HG03378 (cell line): ENCODE results near the gene OXCT1.

Experiments used
- ATAC-seq: cut with Tn5 transposase; IDR thresholded peaks from one replicate; pipeline ENCODE4 v1.9.1; 2021; ENCODE audit warnings: mild to moderate bottlenecking, moderate library complexity; ENCODE audit not compliant: unreplicated experiment

Gene OXCT1

DNA sequence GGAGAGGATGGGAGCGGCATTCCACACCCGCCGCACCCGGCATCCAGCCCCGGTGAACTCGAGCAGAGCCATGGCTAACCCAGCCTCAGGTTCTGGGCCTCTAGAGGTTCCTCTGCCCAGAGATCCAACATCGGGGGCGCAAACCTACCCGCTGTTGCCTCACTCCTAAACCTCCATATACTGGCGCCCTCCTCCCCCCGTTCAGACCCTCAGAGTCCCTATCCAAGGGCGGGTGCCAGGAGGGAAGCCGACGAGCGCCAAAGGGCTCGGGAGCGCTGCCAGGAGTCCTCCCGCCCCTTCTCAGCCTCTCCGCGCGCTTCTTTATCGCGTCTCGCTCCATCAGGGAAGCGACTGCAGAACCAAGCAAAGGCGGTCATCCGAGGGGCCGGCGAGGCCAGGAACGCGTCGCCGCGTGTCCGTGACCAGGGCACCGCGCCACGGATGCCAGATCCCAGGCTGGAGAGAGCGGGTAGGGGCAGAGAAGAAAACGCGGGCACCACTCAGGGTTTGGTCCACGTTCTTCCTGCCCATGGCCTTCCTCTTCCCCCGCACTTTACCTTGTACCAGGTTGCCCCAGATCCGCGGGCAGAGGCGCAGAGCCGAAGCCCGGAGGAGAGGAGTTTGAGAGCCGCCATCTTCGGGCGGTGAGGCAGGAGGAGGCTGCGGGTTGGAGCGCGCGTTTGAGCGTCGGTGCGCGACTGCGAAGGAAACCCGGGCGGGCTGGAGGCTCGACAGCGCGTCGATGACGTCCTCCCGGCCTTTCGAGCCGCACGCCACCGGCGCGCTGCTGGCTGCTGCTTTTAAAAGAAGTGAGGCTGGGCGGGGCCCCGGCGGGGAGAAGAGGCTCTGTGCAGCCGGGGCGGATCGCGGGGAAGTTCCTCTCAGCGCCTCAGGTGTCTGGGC, at the start of gene OXCT1:
OXCT1 (minus strand) TSS at position 702 of the 903 bp plus-strand sequence; CDS start at position 635, 67 bp downstream.
- ATAC-seq, result peak; percentile 93

DNA sequence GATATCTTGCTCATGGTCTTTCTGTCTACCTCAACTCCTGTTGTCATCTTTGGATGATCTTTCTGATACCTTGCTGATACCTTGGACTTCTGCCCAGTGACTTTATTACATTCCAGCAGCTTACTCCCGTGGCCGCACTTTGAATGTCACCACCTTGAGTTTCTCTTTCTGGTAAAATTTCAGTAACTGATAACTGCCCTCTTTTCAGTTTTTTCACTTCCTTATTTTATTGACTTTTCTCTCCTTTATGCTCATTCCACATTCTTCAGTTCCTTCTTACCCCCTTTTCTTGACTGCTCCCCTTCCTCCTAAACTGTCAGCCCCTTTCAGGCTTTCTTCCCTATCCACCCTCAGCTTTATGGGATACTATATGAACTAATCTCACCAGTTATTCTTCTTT, 47.9 kb upstream of the OXCT1 start:
- ATAC-seq, result peak; percentile 51

DNA sequence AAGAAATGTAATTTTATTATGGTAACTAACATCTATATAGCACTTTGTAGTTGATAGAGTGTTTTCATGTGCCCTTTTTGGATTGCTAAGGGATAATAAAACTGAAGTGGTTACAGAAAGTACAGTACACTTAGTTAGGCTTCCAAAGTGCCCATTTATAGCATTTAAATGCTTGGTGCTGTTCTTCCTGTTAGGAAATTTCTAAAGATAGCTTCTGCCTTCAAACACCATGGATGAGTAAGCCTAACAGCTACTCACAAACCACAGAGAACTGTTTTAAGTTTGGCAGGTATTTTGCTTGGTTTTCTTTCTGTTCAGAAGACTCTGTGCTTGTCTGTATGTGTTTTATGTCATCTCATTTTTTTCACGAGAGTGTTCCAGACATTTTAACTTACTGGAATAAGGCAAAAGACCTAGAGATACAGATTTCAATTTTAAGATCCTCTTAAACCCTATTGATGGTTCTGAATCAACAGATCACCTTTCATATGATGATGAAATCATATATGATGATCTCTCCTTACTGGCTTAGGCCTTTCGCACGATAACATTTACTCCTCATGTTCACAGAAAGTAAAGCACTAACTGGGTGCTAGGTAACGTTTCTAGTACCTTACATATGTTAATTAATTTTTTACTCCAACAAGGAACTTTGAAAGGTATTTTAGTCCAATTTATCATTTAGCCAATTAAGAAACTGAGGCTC, 38.3 kb upstream of the OXCT1 start:
- ATAC-seq, result no peak

DNA sequence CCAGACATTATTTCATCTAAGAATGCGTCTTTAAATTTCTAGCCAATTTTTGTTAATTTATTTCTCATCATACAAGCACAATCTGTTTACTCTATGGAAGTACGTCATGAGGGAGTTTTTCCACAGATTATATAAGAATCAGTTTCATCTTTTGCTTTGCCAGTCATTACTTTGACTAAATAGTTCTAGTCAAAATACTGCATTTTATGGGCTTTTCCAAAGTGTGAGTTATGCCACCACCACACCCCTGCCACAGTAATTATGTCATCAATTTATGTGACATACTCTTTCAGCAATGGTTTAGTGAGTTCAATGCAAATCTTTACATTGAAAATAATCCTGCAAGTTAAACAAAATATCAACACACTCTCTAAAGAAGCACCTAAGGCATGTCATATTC, 35.9 kb upstream of the OXCT1 start:
- ATAC-seq, result no peak

DNA sequence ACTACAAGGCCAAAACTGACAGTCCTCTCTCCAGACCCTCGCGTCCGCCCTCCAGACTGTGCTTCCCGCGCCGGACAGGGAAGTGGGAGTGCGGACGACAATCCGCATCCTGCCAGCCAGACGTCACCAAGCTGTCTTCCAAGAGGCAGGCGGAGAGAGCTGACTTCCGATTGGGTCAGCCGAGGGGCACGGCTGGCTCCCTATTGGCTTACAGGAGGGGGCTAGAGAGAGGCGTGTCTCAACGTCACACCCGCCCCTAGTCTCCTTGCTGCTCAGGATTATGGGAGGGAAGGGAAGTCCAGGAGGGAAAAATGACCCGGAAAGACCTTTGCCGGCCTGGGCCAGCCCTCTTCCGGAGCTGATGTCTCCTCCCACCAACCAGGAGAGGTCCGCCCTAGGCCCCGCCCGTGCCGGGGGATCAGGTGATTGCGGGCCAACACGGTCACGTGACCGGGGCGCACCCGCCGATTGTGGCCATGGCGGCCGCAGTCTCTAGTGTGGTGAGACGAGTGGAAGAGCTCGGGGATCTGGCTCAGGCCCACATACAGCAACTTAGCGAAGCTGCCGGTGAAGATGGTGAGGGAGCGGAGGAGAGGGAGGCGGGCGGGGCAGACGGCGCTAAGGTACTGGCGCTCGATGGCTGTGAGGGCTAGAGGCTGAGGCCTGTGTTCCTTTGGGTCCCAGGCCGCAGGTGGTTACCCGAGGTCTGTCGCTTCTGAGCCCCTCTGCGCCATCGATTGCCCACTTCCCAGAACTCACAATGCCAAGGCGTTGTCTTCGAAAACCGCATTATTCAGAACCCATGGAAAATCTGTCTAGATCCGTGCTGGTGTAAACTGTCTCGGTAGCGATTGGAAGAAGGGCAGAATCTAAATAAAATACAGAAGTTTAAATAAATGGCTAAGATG, 33.9 kb upstream of the OXCT1 start, which contains the start of gene RIMOC1:
RIMOC1 (plus strand) TSS at position 453 of the 908 bp plus-strand sequence; CDS start at position 477, 24 bp downstream.
- peak; percentile 99 for ATAC-seq

DNA sequence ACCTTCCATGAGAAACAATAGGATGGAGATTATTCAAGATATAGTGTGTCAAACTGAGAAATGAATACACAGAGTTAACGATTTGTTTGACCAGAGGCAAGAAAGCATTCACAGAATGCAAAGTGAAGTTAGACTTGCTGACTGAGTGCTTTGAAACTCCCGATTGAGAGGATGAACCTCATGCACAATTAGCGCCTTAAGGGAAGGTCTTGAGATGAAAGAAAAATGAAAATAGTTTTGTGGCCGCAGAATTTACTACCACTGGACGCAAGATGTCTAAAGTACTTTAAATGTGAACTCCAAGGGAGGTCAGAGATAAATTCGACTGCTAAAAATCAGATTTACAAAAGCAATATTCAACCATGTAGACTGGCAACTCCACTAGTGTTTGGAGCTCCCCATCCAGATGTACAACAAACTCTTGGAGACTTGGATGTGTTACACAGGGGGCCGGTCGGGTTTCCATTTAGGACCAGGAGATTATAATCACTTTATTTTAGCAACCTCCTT, 33.2 kb upstream of the OXCT1 start:
- ATAC-seq, result no peak

DNA sequence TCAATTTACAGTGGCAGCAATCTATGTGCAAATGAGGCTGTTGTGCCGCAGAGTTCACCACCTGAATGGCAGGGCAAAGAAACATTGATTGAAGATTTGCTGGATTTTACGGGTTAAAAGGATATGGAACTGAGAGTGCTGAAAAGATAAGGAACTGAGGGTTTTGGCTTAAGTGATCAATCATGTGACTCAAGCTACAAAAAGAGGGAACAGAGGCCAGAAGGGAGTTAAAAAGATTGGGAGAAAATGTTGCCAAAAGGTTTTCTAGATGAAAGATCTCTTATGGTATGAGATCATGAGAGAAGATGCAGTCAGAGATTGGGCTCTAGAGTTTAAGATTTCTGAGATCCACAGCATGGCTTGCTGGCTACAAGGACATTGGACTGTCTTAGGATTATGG, 26.0 kb upstream of the OXCT1 start:
- no peak for ATAC-seq

DNA sequence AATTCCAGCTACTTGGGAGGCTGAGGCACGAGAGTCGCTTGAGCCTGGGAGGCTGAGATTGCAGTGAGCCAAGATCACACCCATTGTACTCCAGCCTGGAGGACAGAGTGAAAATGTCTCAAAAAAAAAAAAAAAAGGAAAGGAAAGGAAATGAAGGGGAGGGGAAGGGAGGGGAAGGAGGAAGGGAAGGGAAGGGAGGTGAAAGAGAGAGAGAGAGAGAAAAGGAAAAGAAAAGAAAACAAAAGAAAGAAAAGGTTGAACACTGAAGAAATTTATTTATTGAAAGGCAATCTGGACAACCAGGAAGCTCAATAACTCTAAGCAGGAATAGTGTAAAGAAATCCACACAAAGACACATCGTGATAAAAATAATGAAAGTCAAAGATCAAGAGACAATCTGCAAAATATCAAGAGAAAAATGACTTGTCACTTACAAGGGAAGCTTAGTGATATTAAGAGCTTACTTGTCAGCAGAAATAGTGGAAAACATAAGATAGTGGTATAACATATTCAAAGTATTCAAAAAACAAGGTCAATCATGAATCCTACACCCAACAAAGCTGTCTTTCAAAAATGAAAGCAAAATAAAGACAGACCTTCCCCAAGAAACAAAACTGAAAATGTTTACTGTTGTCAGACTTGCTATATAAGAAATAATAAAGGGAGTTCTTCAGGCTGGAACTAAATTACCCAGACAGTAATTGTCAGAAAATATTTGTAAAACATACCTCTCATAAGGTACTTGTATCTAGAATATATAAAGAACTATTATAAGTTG, 23.0 kb upstream of the OXCT1 start:
- peak; percentile 64 for ATAC-seq

DNA sequence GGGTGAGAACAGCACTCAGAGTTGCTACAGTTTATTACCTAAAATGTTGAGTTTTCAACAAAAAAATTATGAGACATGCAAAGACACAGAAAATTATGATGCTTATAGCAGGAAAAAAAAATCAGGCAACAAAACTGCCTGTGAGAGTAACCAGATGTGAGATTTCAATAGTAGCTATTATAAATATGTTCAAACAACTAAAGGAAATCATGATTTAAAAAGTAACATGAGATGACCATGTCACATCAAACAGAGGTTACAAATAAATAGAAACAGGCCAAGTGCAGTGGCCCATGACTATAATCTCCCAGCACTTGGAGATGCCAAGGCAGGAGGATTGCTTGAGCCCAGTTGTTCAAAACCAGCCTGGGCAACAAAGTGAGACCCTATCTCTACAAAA, 21.8 kb upstream of the OXCT1 start:
- no peak for ATAC-seq

DNA sequence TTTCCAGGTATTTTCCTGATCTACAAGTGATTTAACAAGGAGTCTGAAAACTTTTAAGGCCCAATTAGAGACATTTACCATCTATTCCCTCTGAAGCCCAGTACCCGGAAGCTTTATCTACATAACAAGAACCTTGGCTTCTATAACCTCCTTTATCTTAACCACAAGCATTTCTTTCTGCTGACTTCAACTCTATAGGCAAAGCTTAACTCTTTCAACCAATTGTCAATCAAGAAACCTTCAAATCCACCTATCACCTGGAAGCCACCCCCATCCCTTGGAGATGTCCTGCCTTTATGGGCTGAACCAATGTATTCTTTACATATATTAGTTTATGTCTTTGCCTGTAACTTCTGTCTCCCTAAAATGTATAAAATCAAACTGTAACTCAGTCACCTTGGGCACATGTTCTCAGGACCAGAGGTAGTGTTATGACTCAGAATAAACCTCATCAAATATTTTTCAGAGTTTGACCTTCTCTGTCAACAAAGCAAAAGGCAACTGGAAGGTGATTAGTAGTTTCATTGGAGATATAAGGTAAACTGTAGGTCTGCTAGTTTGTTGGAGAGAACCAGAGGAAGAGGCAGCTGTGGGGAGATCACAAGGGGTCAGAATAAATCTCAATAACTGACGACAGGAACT, 21.0 kb upstream of the OXCT1 start:
- peak; percentile 64 for ATAC-seq

DNA sequence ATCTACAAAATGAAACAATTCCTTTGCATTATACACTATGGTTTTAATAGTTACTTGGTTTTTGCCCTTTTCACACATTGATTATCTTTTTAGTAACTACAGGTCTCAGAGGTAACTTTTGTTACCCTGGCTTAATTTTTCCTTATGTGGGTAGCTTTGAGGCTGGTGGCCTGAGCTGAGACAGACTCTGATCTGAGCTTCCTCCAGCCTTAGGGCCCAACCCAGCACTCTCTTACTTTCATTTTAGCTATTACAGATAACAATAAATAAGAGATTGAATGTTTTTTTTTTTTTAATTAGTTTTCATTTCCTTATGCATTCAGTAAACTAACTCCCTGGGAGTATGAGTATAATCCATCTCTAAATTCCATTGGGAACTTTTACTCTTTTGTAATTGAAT, 15.1 kb upstream of the OXCT1 start:
- ATAC-seq, result no peak

DNA sequence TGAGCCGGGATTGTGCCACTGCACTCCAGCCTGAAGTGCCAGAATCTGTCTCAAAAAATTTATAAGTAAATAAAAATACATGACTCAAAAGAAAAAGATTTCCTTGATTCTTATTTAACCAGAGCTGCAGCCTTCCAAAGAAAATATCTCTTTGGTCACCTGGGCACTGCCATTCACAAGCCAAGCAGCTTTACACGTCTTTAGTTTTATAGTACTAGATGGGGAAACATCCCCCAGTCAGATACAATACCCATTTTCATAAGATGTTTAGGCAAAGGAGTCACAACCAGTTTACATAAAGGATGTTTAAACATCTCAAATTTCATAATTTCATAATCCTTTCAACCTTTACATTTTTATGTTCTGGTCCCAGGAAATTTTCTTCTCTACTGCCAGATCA, 13.7 kb upstream of the OXCT1 start:
- ATAC-seq, result no peak

DNA sequence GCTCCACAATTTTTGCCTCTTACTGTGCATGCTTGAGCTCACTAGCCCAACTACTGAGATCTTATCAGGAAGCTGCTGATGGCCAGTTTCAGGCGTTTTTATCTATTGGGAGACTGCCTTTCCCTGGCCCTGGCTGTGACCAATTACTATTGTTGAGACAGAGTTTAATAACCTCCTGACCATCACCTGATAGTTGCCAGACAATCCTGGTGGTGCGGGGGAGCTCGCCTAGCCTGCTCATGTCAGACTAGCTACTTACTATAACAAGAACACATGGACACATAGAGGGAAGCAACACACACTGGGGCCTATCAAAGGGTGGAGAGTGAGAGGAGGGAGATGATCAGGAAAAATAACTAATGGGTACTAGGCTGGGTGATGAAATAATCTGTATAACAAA, 13.0 kb upstream of the OXCT1 start:
- ATAC-seq, result no peak

DNA sequence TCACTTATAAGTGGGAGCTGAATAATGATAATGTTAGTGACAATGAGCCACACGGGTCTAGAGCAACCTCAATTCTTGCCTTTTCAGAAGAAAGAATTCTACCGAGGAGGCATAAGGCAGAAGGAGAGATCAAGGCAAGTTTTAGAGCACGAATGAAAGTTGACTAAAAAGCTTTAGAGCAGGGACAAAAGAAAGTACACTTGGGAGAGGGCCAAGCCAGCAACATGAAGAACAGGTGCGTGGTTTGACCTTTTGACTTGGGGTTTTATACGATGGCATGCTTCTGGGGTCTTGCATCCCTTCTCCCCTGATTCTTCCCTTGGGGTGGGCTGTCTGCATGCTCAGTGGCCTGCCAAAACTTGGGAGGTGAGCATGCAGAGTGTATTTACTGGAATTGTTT, 12.5 kb upstream of the OXCT1 start:
- ATAC-seq, result no peak

DNA sequence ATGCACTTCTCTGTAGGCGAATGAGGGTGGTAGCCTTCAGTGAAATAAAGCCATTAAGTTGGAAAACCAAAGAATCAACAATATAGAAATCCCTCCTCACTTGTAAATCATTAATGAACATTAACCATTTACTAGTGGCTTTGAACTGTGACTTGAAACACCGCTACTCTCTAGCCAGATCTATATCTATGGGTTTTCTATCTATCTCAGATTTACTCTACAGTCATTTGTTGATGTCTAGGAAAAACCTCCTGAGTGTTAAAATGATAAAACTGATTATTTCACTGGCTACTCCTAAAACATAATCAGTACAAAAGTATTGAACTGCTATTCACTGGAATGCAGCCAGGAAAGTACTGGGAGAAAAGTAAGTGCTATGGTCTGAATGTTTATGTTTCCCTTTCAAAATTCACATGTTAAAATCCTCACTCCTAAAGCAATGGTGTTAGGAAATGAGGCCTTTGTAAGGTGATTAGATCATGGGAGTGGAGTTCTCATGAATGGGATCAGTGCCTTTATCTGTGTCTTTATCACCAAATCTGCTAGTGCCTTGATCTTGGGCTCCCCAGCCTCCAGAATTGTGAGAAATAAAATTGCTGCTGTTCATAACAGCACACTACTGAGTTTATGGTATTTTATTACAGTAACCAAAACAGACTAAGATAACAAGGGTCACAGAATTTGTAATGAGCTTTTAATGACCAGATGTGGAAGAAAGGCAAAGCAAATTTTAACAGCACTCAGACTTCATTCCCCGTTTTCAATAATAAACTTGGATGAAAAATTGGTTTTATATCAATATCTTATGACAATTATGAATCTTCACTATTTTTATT, 8.6 kb upstream of the OXCT1 start:
- peak; percentile 56 for ATAC-seq

DNA sequence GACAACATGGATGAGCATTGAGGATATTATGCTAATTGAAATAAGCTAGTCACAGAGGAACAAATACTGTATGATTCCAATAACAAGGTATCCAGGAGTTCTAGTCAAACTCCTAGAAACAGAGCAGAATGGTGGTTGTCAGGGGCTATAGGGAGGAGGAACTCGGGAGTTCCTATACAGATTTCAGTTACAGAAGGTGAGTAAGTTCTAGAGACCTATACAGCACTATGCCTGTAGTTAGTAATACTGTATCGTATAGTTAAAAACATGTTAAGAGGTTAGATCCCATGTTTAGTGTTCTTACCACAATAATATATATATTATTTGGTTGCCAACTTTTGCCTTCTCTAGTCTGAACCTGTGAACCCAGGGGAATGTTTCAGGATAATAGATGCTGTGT, 7.9 kb upstream of the OXCT1 start:
- ATAC-seq, result peak; percentile 15

DNA sequence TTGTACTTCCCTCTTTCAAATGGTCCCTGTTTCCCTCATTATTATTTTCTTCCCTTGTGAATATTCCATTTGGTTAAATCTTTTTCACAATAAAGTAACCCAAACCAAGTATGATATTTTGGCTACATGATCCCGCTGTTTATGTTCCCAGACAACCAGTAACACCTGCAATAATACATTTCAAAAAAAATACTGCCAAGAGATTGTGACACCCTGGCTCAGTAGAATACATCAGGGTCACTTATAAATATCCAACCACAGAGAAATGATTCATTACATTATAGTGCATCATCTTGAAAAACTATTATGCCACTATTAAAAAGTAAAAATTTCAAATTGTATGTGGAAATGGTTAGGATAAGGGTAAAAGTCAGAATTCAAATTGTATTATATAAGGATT, 7.2 kb upstream of the OXCT1 start:
- no peak for ATAC-seq

DNA sequence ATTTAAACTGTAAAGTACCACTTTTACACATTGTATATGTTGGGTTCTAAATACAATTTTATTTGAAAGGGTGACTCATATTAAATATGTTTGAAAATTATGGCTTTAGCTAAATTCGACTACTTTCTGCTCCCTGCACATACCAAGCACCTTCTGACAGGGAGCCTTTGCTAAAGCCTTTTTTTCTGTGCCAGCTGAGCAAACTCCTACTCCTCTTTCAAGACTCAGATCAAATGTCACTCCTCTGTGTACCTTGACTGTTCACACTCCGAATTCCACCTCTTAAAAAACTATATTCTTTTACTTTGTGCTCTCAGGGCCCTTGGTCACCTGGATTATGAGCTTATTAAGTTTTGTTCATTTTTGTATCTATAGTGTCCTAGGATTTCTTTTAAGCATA, 6.5 kb upstream of the OXCT1 start:
- no peak for ATAC-seq

DNA sequence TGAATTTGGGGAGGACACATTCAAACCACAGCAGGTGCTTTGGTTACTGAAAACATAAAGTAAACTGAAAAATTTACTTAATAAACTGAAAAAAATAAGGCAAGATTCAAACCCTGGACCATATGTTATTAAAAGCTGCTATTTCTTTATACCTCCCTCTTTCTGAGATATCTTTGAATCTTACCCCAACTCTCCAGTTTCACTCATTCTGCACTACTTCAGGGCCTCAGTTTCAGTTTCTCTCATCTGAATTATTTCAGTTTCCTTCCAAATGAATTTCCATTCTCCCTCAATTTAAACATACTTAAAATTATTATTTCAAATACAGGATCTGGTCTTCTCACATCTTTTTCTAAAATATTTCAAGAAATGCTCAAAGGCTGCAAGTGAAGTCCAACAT, 4.9 kb upstream of the OXCT1 start:
- no peak for ATAC-seq
